ENCODE measurements around the gene CLTA. TPM values are rescaled to one million over a fixed set of nuclear protein-coding genes. Genes with fewer than 3 reads are reported as not detected.

CLTA gene
- total RNA-seq, 1 donor from 2014 or later: 185 TPM

- Mint-ChIP-seq H3K4me3 (ENCODE audit: low read depth) (no peak overlapping the region), H3K27ac (no peak overlapping the region), H3K4me1 (ENCODE audit: low read depth) (peaks cover 4% of the 10 kb centered on the region), H3K36me3 (ENCODE audit: insufficient read depth) (no peaks in the 10 kb centered on the region), H3K27me3 (peaks cover 25% of the 10 kb centered on the region), H3K9me3 (ENCODE audit: low read depth) (no peaks in the 10 kb centered on the region)
- no peak for DNase-seq (ENCODE audit: low spot score, unreplicated experiment)
- no peak for TF ChIP-seq CTCF (IDR thresholded peaks at IDR 0.05; ENCODE audit: unreplicated experiment)
Observed at GRCh38 chr9:36164989-36165388, 25.7 kb upstream of the CLTA start.

- TF ChIP-seq CTCF (IDR thresholded peaks at IDR 0.05; ENCODE audit: unreplicated experiment): no peak
- peaks cover 26% of the 10 kb centered on the region for H3K27me3 Mint-ChIP-seq
- H3K27ac Mint-ChIP-seq: no peak overlapping the region
- H3K36me3 Mint-ChIP-seq (ENCODE audit: insufficient read depth): no peaks in the 10 kb centered on the region
- H3K4me3 Mint-ChIP-seq (ENCODE audit: low read depth): no peak overlapping the region
- no peaks in the 10 kb centered on the region for H3K9me3 Mint-ChIP-seq (ENCODE audit: low read depth)
- H3K4me1 Mint-ChIP-seq (ENCODE audit: low read depth): peaks cover 4% of the 10 kb centered on the region
- DNase-seq (ENCODE audit: low spot score, unreplicated experiment): no peak
Observed at GRCh38 chr9:36165826-36166167, 24.9 kb upstream of the CLTA start.

- H3K27me3 Mint-ChIP-seq: peaks cover 21% of the 10 kb centered on the region
- peak overlapping the region; percentile 49 for H3K4me3 Mint-ChIP-seq (ENCODE audit: low read depth)
- H3K27ac Mint-ChIP-seq: no peak overlapping the region
- peaks cover 4% of the 10 kb centered on the region for H3K4me1 Mint-ChIP-seq (ENCODE audit: low read depth)
- H3K36me3 Mint-ChIP-seq (ENCODE audit: insufficient read depth): no peaks in the 10 kb centered on the region
- no peaks in the 10 kb centered on the region for H3K9me3 Mint-ChIP-seq (ENCODE audit: low read depth)
- TF ChIP-seq CTCF (IDR thresholded peaks at IDR 0.05; ENCODE audit: unreplicated experiment): peak; percentile 93
- peak; percentile 72 for DNase-seq (ENCODE audit: low spot score, unreplicated experiment)
Observed at GRCh38 chr9:36166168-36166927, 24.4 kb upstream of the CLTA start.

- Mint-ChIP-seq H3K36me3 (ENCODE audit: insufficient read depth) (no peaks in the 10 kb centered on the region), H3K27me3 (peaks cover 20% of the 10 kb centered on the region), H3K4me3 (ENCODE audit: low read depth) (no peak within 1 kb of the TSS), H3K27ac (no peak within 1 kb of the TSS), H3K9me3 (ENCODE audit: low read depth) (no peaks in the 10 kb centered on the region), H3K4me1 (ENCODE audit: low read depth) (no peaks in the 10 kb centered on the region)
- no peak for DNase-seq (ENCODE audit: low spot score, unreplicated experiment)
- TF ChIP-seq CTCF (IDR thresholded peaks at IDR 0.05; ENCODE audit: unreplicated experiment): no peak
Observed at GRCh38 chr9:36169166-36169565, 21.6 kb upstream of the CLTA start, which contains the start of gene CCIN. TSS of gene CCIN (plus strand) at chr9:36169388. CDS start at chr9:36169503, 115 bp downstream.

GRCh38 chr9:36169708-36170107 lies 21.0 kb upstream of the CLTA start:
- no peaks in the 10 kb centered on the region for H3K9me3 Mint-ChIP-seq (ENCODE audit: low read depth)
- no peak overlapping the region for H3K27ac Mint-ChIP-seq
- no peaks in the 10 kb centered on the region for H3K4me1 Mint-ChIP-seq (ENCODE audit: low read depth)
- H3K27me3 Mint-ChIP-seq: peaks cover 19% of the 10 kb centered on the region
- H3K36me3 Mint-ChIP-seq (ENCODE audit: insufficient read depth): no peaks in the 10 kb centered on the region
- no peak for DNase-seq (ENCODE audit: low spot score, unreplicated experiment)
- no peak overlapping the region for H3K4me3 Mint-ChIP-seq (ENCODE audit: low read depth)
- TF ChIP-seq CTCF (IDR thresholded peaks at IDR 0.05; ENCODE audit: unreplicated experiment): no peak
